Activated CD4-positive, alpha-beta T cell treated with anti-CD3 and anti-CD28 coated beads, Interleukin-2, amount 10 ng/mL, durations not matched to agents 24 days and 14 days (primary cell): ENCODE data around the gene COLGALT1. TPM values are rescaled to one million over a fixed set of nuclear protein-coding genes. Genes with fewer than 3 reads are reported as not detected.
A peak's percentile ranks its signal among the peaks of the same experiment; 100 is the strongest.
"Not testable (repeated sequence)": the region's sequence is repeated elsewhere in the genome, so short reads cannot be mapped to it uniquely, and the experiment has no call there.

ENCODE experiments used
- DNase-seq: peaks from one replicate; pipeline ENCODE4 v3.0.0; 2022
- H3K27ac Mint-ChIP-seq: one replicate; pipeline ENCODE4 v1.8.0; 2022; ENCODE audit warnings: mild to moderate bottlenecking, mixed read lengths
- H3K27me3 Mint-ChIP-seq: one replicate; pipeline ENCODE4 v1.8.0; 2022; ENCODE audit warnings: mixed read lengths
- H3K36me3 Mint-ChIP-seq: one replicate; pipeline ENCODE4 v1.8.0; 2022; ENCODE audit warnings: low read depth, mild to moderate bottlenecking, mixed read lengths
- H3K4me1 Mint-ChIP-seq: one replicate; pipeline ENCODE4 v1.8.0; 2021; ENCODE audit warnings: mixed read lengths
- H3K4me3 Mint-ChIP-seq: one replicate; pipeline ENCODE4 v1.8.0; 2022; ENCODE audit warnings: mild to moderate bottlenecking, moderate library complexity, mixed read lengths
- H3K9me3 Mint-ChIP-seq: one replicate; pipeline ENCODE4 v1.8.0; 2021; ENCODE audit warnings: mixed read lengths
- intact Hi-C: fragments of 100-400 bp; cut with micrococcal nuclease; formaldehyde crosslinking; loops from one replicate; pipeline ENCODE4 v1.15.1; 2023
- total RNA-seq: library from RNA; stranded (reverse); gene quantifications from 2 replicates; pipeline ENCODE4 v1.2.3, GENCODE V29; 2022

COLGALT1 gene
- total RNA-seq, 1 donor from 2014 or later, result 103 TPM

DNA sequence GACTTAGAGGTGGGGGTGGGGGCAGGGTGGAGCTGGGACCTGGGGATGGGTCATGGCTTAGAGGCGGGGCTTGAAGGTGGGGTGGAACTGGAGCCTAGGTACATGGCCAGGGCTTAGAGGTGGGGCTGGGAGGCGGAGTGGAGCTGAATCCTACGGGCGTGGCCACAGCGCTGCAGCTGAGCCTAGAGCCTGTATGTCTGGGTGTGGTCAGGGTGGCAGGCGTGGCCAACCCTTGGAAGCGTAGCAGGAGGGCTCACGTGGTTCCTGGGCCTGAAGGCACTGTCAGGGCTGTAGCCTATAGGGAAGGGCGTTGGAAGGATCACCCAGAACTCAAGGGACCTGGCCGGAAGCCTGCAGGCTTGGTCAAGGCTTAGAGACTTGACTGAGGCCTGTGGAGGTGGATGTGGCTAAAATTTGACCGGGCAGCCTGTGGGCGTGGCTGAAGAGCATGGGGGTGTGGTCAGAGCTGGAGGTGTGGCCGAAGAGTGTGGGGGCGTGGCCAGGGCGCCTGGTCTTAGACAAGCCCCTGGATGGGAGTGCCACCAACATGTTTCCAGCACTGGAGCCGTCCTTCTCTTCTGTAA is 24.3 kb downstream of the COLGALT1 start:
- H3K27me3 Mint-ChIP-seq, result no peaks in the 10 kb centered on the region
- intact Hi-C loops, result loop anchor here (10.0 kb wide), 1 partner anchor 85 kb away; no protein-coding TSS in a partner anchor
- DNase-seq, result peak; percentile 74
- peaks cover 3% of the 10 kb centered on the region for H3K4me1 Mint-ChIP-seq
- H3K4me3 Mint-ChIP-seq, result no peak overlapping the region
- H3K36me3 Mint-ChIP-seq, result peaks cover 53% of the 10 kb centered on the region
- H3K27ac Mint-ChIP-seq, result no peak overlapping the region
- H3K9me3 Mint-ChIP-seq, result no peaks in the 10 kb centered on the region

- Mint-ChIP-seq H3K36me3 (peaks cover 51% of the 10 kb centered on the region), H3K27me3 (no peaks in the 10 kb centered on the region), H3K9me3 (no peaks in the 10 kb centered on the region), H3K4me1 (peaks cover 3% of the 10 kb centered on the region), H3K27ac (no peak overlapping the region), H3K4me3 (no peak overlapping the region)
- intact Hi-C loops, result no loop called here
- no peak for DNase-seq
Observed at GRCh38 chr19:17580470-17581144, 25.2 kb downstream of the COLGALT1 start.

GRCh38 chr19:17581211-17581874 is 25.9 kb downstream of the COLGALT1 start:
- Mint-ChIP-seq H3K27me3 (no peaks in the 10 kb centered on the region), H3K27ac (no peak overlapping the region), H3K36me3 (peaks cover 44% of the 10 kb centered on the region), H3K4me1 (peaks cover 3% of the 10 kb centered on the region), H3K9me3 (no peaks in the 10 kb centered on the region), H3K4me3 (no peak overlapping the region)
- intact Hi-C loops, result no loop called here
- DNase-seq, result no peak

- no peak overlapping the region for H3K27ac Mint-ChIP-seq
Observed at GRCh38 chr19:17582613-17583012, 27.2 kb downstream of the COLGALT1 start.

DNA sequence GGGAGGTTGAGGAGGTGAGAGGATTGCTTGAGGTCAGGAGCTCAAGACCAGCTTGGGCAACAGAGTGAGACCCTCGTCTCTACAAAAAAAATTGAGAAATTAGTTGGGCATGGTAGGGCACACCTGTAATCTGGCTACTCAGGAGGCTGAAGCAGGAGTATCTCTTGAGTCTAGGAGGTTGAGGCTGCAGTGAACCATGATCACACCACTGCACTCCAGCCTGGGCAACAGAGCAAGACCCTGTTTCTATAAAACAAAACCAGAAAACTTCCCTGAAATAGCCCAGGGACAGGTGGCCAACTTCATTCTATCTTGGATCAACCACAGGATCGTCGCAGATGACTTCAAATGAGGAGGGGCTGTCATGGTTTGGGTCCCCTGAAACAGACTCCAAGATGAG is 28.7 kb downstream of the COLGALT1 start:
- Mint-ChIP-seq H3K36me3 (peaks cover 31% of the 10 kb centered on the region), H3K27me3 (no peaks in the 10 kb centered on the region), H3K9me3 (no peaks in the 10 kb centered on the region), H3K4me1 (peaks cover 3% of the 10 kb centered on the region), H3K4me3 (no peak overlapping the region), H3K27ac (no peak overlapping the region)
- intact Hi-C loops, result no loop called here
- DNase-seq, result no peak

More at GRCh38 chr19:17582613-17583012, 27.2 kb downstream of the COLGALT1 start:
- no peak overlapping the region for H3K4me3 Mint-ChIP-seq
- no peaks in the 10 kb centered on the region for H3K27me3 Mint-ChIP-seq
- H3K9me3 Mint-ChIP-seq, result no peaks in the 10 kb centered on the region
- no peak for DNase-seq
- peaks cover 39% of the 10 kb centered on the region for H3K36me3 Mint-ChIP-seq
- intact Hi-C loops, result no loop called here
- H3K4me1 Mint-ChIP-seq, result peaks cover 3% of the 10 kb centered on the region

GRCh38 chr19:17585395-17585794 is 29.9 kb downstream of the COLGALT1 start:
- H3K4me3 Mint-ChIP-seq, intact Hi-C loops, H3K27me3 Mint-ChIP-seq, H3K27ac Mint-ChIP-seq, H3K9me3 Mint-ChIP-seq, DNase-seq, H3K4me1 Mint-ChIP-seq: not testable (repeated sequence)
- H3K36me3 Mint-ChIP-seq, result peaks cover 18% of the 10 kb centered on the region

GRCh38 chr19:17590866-17591265 is 35.4 kb downstream of the COLGALT1 start:
- Mint-ChIP-seq H3K9me3 (no peaks in the 10 kb centered on the region), H3K4me1 (no peaks in the 10 kb centered on the region), H3K36me3 (no peaks in the 10 kb centered on the region), H3K4me3 (no peak overlapping the region), H3K27ac (no peak overlapping the region), H3K27me3 (peaks cover 6% of the 10 kb centered on the region)
- intact Hi-C loops, result no loop called here
- no peak for DNase-seq

- H3K4me1 Mint-ChIP-seq, H3K36me3 Mint-ChIP-seq, H3K27ac Mint-ChIP-seq, DNase-seq, intact Hi-C loops, H3K4me3 Mint-ChIP-seq, H3K27me3 Mint-ChIP-seq, H3K9me3 Mint-ChIP-seq: not testable (repeated sequence)
Observed at GRCh38 chr19:17594296-17594695, 38.8 kb downstream of the COLGALT1 start.

GRCh38 chr19:17598063-17598462 is 42.6 kb downstream of the COLGALT1 start:
- H3K9me3 Mint-ChIP-seq, H3K36me3 Mint-ChIP-seq, H3K27ac Mint-ChIP-seq, H3K4me1 Mint-ChIP-seq, DNase-seq, H3K4me3 Mint-ChIP-seq, intact Hi-C loops: not testable (repeated sequence)
- H3K27me3 Mint-ChIP-seq, result peaks cover 21% of the 10 kb centered on the region

- Mint-ChIP-seq H3K27ac (no peak overlapping the region), H3K9me3 (no peaks in the 10 kb centered on the region), H3K27me3 (peaks cover 23% of the 10 kb centered on the region), H3K4me1 (no peaks in the 10 kb centered on the region), H3K4me3 (no peak overlapping the region), H3K36me3 (no peaks in the 10 kb centered on the region)
- no peak for DNase-seq
- intact Hi-C loops, result no loop called here
Observed at GRCh38 chr19:17598953-17599352, 43.5 kb downstream of the COLGALT1 start.

- intact Hi-C loops, result no loop called here
- Mint-ChIP-seq H3K9me3 (no peaks in the 10 kb centered on the region), H3K4me3 (no peak overlapping the region), H3K27ac (no peak overlapping the region), H3K27me3 (peaks cover 31% of the 10 kb centered on the region), H3K36me3 (no peaks in the 10 kb centered on the region), H3K4me1 (no peaks in the 10 kb centered on the region)
- no peak for DNase-seq
Observed at GRCh38 chr19:17599780-17600179, 44.3 kb downstream of the COLGALT1 start.

- H3K9me3 Mint-ChIP-seq, result no peaks in the 10 kb centered on the region
- H3K36me3 Mint-ChIP-seq, result no peaks in the 10 kb centered on the region
- intact Hi-C loops, result no loop called here
- H3K4me3 Mint-ChIP-seq, result no peak overlapping the region
- no peak overlapping the region for H3K27ac Mint-ChIP-seq
- DNase-seq, result no peak
- peaks cover 32% of the 10 kb centered on the region for H3K27me3 Mint-ChIP-seq
- peaks cover 4% of the 10 kb centered on the region for H3K4me1 Mint-ChIP-seq
Observed at GRCh38 chr19:17601683-17602082, 46.2 kb downstream of the COLGALT1 start.

- DNase-seq, result no peak
- H3K9me3 Mint-ChIP-seq, result no peaks in the 10 kb centered on the region
- no peak overlapping the region for H3K4me3 Mint-ChIP-seq
- peaks cover 2% of the 10 kb centered on the region for H3K36me3 Mint-ChIP-seq
- intact Hi-C loops, result no loop called here
- H3K27me3 Mint-ChIP-seq, result peaks cover 35% of the 10 kb centered on the region
- H3K4me1 Mint-ChIP-seq, result peaks cover 7% of the 10 kb centered on the region
- H3K27ac Mint-ChIP-seq, result no peak overlapping the region
Observed at GRCh38 chr19:17602217-17602616, 46.8 kb downstream of the COLGALT1 start.

DNA sequence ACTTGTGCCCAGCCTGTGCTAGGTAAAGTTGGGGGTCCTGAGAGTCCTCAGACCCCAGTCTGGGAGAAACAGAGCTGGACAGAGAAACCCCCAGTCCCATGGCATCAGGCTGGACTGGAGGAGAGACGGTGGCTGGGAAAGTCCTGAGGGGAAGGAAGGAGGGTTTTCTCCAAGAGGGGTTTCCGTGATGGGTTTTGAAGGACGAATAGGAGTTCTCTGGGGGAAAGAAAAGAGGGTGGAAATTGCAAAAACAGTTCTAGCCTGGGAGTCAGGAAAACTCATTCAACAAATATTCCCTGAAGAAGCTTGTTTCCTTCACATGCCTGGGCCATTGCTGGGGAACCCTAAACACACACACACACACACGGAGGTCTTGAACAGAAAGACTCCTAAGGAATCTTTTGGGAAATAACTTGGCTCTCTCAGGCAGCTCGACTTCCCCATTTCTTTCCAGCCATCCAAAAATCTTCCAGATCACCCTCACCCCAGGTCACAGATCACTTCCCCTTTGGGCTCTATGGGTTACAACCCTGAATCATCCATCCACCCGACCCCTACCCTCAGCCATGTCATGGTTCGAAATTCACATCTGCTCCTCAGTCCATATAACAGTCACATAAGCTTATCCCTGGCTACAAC is 47.5 kb downstream of the COLGALT1 start:
- DNase-seq, result no peak
- intact Hi-C loops, result no loop called here
- no peak overlapping the region for H3K27ac Mint-ChIP-seq
- peaks cover 7% of the 10 kb centered on the region for H3K4me1 Mint-ChIP-seq
- H3K27me3 Mint-ChIP-seq, result peaks cover 35% of the 10 kb centered on the region
- H3K9me3 Mint-ChIP-seq, result no peaks in the 10 kb centered on the region
- no peak overlapping the region for H3K4me3 Mint-ChIP-seq
- H3K36me3 Mint-ChIP-seq, result peaks cover 2% of the 10 kb centered on the region
